Neural progenitor cell (in vitro differentiated cells): ENCODE measurements around the gene GPR68. TPM values are rescaled to one million over a fixed set of nuclear protein-coding genes. Genes with fewer than 3 reads are reported as not detected.

Source experiments
- DNase-seq: peaks from one replicate; pipeline ENCODE4 v3.0.0-alpha.2; 2016; ENCODE audit warnings: low spot score
- H2AFZ ChIP-seq: fragments of 200-600 bp; sonication (generic); replicated peaks from 2 replicates; pipeline ENCODE4 v1.6.1; 2016; ENCODE audit warnings: antibody characterized with exemption
- H3F3A ChIP-seq: fragments of 200-600 bp; sonication (generic); 2 replicates; pipeline ENCODE4 v1.6.1; 2016; ENCODE audit warnings: antibody characterized with exemption, low read depth
- H3K27ac ChIP-seq: fragments of 200-600 bp; sonication (generic); 2 replicates; pipeline ENCODE4 v1.5.1; 2016; ENCODE audit warnings: mild to moderate bottlenecking
- H3K27me3 ChIP-seq: fragments of 200-600 bp; sonication (generic); 2 replicates; pipeline ENCODE4 v1.6.1; 2016; ENCODE audit warnings: mild to moderate bottlenecking, moderate library complexity
- H3K36me3 ChIP-seq: fragments of 200-600 bp; sonication (generic); 2 replicates; pipeline ENCODE4 v1.5.1; 2016
- H3K4me1 ChIP-seq: fragments of 200-600 bp; sonication (generic); 2 replicates; pipeline ENCODE4 v1.6.1; 2016; ENCODE audit warnings: mixed run types
- H3K4me2 ChIP-seq: fragments of 200-600 bp; sonication (generic); 2 replicates; pipeline ENCODE4 v1.6.1; 2016
- H3K4me3 ChIP-seq: fragments of 200-600 bp; sonication (generic); 2 replicates; pipeline ENCODE4 v1.5.1; 2016
- H3K79me2 ChIP-seq: fragments of 200-600 bp; sonication (generic); 2 replicates; pipeline ENCODE4 v1.6.1; 2016; ENCODE audit warnings: low read depth
- H3K9ac ChIP-seq: fragments of 200-600 bp; sonication (generic); 2 replicates; pipeline ENCODE4 v1.6.1; 2016
- H3K9me3 ChIP-seq: fragments of 200-600 bp; sonication (generic); 2 replicates; pipeline ENCODE4 v1.5.1; 2016; ENCODE audit warnings: low read depth
- H4K20me1 ChIP-seq: fragments of 200-600 bp; sonication (generic); 2 replicates; pipeline ENCODE4 v1.6.1; 2016; ENCODE audit warnings: low read depth
- H3K27ac Mint-ChIP-seq: 3 replicates; pipeline ENCODE4 v1.8.0; 2021; ENCODE audit warnings: mixed read lengths
- H3K27me3 Mint-ChIP-seq: 2 replicates; pipeline ENCODE4 v1.8.0; 2022; ENCODE audit warnings: low read depth, mild to moderate bottlenecking, inconsistent platforms, moderate library complexity, mixed read lengths; ENCODE audit not compliant: insufficient read depth
- H3K36me3 Mint-ChIP-seq: 3 replicates; pipeline ENCODE4 v1.8.0; 2021; ENCODE audit warnings: mixed read lengths
- H3K4me1 Mint-ChIP-seq: 3 replicates; pipeline ENCODE4 v1.8.0; 2021; ENCODE audit warnings: mixed read lengths
- H3K4me3 Mint-ChIP-seq: 3 replicates; pipeline ENCODE4 v1.8.0; 2021; ENCODE audit warnings: mild to moderate bottlenecking, moderate library complexity, mixed read lengths
- H3K9me3 Mint-ChIP-seq: 3 replicates; pipeline ENCODE4 v1.8.0; 2020; ENCODE audit warnings: mixed read lengths
- EZH2 ChIP-seq: fragments of 200-600 bp; sonication (generic); IDR thresholded peaks from 2 replicates; pipeline ENCODE4 v1.6.1; 2017; ENCODE audit warnings: antibody characterized with exemption, mild to moderate bottlenecking, moderate library complexity
- EZH2phosphoT487 ChIP-seq: fragments of 200-600 bp; sonication (generic); IDR thresholded peaks from 2 replicates; pipeline ENCODE4 v1.6.1; 2017; ENCODE audit warnings: antibody characterized with exemption
- total RNA-seq: library from RNA; depleted of rRNA; stranded (reverse); fragments of >200 nt; gene quantifications from 2 replicates; pipeline ENCODE4 v1.2.3, GENCODE V29; 2015; ENCODE audit warnings: low replicate concordance
- TF ChIP-seq, protein P1 (sequence below): fragments of 200-600 bp; sonication (generic); IDR thresholded peaks from 2 replicates; pipeline ENCODE4 v1.5.1; 2017; ENCODE audit warnings: antibody characterized with exemption, mild to moderate bottlenecking

Gene GPR68
- total RNA-seq, 1 donor from 2014 or later: not detected

DNA sequence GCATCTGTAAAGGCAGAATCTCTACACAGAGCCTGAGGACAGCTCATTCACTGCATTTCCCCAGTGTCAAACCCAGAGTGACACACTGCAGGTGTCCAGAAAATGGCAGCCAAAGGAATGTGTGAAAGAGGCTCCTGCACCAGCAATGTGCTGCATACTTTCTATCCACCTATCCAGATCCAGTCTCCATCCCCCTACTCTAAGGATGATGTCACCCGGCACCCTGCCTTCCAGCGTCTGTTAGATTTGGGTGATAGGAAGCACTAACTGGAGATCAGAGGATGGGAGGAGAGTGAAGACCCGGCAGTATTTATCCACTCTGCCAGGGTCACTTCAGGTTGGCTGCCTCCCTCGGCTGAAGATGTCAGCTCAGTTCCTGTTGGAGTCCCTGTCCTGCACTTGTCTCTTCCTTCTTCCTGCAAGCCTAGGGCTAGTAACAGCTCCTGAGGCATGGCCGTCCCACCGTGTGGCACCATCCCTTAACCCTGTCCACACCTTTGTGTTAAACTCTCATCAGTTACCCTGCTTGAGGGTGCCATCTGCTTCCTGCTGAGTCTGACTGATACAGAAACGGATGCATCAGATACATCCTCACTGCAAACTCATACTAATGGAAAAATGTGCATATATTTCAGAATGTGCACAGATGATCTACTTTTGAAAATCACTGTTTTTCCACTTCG lies 13.0 kb upstream of the GPR68 start:
- Mint-ChIP-seq H3K27ac (no peak overlapping the region), H3K4me1 (peaks cover 24% of the 10 kb centered on the region), H3K9me3 (no peaks in the 10 kb centered on the region), H3K36me3 (no peaks in the 10 kb centered on the region), H3K4me3 (no peak overlapping the region), H3K27me3 (peaks cover 15% of the 10 kb centered on the region)
- Histone ChIP-seq H3K9ac (no peak overlapping the region), H2AFZ (peak overlapping the region; percentile 45), H3K4me1 (peaks cover 23% of the 10 kb centered on the region), H3K4me3 (no peak overlapping the region), H4K20me1 (no peaks in the 10 kb centered on the region), H3K4me2 (no peak overlapping the region), H3K27ac (no peak overlapping the region), H3F3A (peaks cover 25% of the 10 kb centered on the region), H3K36me3 (no peaks in the 10 kb centered on the region), H3K27me3 (peaks cover 26% of the 10 kb centered on the region), H3K9me3 (no peaks in the 10 kb centered on the region), H3K79me2 (no peaks in the 10 kb centered on the region)
- peak; percentile 47 for DNase-seq
- TF ChIP-seq EZH2: no peak
- TF ChIP-seq EZH2phosphoT487: no peak
- TF ChIP-seq, protein P1, sequence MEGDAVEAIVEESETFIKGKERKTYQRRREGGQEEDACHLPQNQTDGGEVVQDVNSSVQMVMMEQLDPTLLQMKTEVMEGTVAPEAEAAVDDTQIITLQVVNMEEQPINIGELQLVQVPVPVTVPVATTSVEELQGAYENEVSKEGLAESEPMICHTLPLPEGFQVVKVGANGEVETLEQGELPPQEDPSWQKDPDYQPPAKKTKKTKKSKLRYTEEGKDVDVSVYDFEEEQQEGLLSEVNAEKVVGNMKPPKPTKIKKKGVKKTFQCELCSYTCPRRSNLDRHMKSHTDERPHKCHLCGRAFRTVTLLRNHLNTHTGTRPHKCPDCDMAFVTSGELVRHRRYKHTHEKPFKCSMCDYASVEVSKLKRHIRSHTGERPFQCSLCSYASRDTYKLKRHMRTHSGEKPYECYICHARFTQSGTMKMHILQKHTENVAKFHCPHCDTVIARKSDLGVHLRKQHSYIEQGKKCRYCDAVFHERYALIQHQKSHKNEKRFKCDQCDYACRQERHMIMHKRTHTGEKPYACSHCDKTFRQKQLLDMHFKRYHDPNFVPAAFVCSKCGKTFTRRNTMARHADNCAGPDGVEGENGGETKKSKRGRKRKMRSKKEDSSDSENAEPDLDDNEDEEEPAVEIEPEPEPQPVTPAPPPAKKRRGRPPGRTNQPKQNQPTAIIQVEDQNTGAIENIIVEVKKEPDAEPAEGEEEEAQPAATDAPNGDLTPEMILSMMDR: no peak

DNA sequence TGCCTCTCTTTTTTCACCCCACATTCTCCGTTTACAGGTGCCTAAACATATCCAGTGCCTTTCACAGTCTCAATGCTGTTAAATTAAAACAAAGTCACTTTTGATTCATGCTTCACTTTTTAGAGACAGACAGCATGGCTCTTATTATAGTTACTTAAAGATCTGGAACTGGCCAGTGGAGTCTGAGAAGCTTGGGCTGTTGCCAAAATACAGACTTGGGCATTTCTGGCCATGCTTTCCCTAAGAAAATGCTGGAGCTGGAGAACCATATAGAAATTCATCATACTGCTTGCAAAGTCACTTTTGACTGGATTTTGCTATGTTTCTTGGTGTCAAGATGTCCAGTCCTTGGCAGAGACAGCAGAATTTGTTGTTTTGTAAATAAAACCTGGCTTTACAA lies 12.2 kb upstream of the GPR68 start:
- no peak for DNase-seq
- H3K4me3 Mint-ChIP-seq: no peak overlapping the region
- Histone ChIP-seq H3K36me3 (no peaks in the 10 kb centered on the region), H3K27me3 (peaks cover 29% of the 10 kb centered on the region), H3K79me2 (no peaks in the 10 kb centered on the region), H3K4me1 (peaks cover 23% of the 10 kb centered on the region), H4K20me1 (no peaks in the 10 kb centered on the region), H3K9me3 (no peaks in the 10 kb centered on the region), H3F3A (peaks cover 25% of the 10 kb centered on the region), H2AFZ (no peak overlapping the region), H3K27ac (no peak overlapping the region), H3K4me2 (no peak overlapping the region), H3K4me3 (no peak overlapping the region), H3K9ac (no peak overlapping the region)
- H3K27me3 Mint-ChIP-seq: peaks cover 15% of the 10 kb centered on the region
- no peaks in the 10 kb centered on the region for H3K36me3 Mint-ChIP-seq
- no peaks in the 10 kb centered on the region for H3K9me3 Mint-ChIP-seq
- H3K4me1 Mint-ChIP-seq: peaks cover 27% of the 10 kb centered on the region
- no peak overlapping the region for H3K27ac Mint-ChIP-seq
- no peak for TF ChIP-seq EZH2
- TF ChIP-seq, protein P1: no peak
- TF ChIP-seq EZH2phosphoT487: no peak

- Mint-ChIP-seq H3K27me3 (peaks cover 15% of the 10 kb centered on the region), H3K36me3 (no peaks in the 10 kb centered on the region), H3K4me1 (peaks cover 37% of the 10 kb centered on the region), H3K27ac (no peak overlapping the region), H3K4me3 (peak overlapping the region; percentile 87), H3K9me3 (no peaks in the 10 kb centered on the region)
- TF ChIP-seq, protein P1: no peak
- TF ChIP-seq EZH2phosphoT487 (no peak), EZH2 (no peak)
- Histone ChIP-seq H3F3A (peaks cover 31% of the 10 kb centered on the region), H3K4me3 (no peak overlapping the region), H3K36me3 (no peaks in the 10 kb centered on the region), H3K4me2 (no peak overlapping the region), H2AFZ (no peak overlapping the region), H3K4me1 (peaks cover 28% of the 10 kb centered on the region), H3K27me3 (peaks cover 29% of the 10 kb centered on the region), H3K9ac (no peak overlapping the region), H3K27ac (no peak overlapping the region), H3K9me3 (no peaks in the 10 kb centered on the region), H4K20me1 (no peaks in the 10 kb centered on the region), H3K79me2 (no peaks in the 10 kb centered on the region)
- DNase-seq: no peak
Observed at GRCh38 chr14:91255026-91255695, 10.7 kb upstream of the GPR68 start.
